Measurements from ENCODE around the gene TRPM6.
"Not testable (repeated sequence)": the region's sequence is repeated elsewhere in the genome, so short reads cannot be mapped to it uniquely, and the experiment has no call there.

TRPM6 gene

DNA sequence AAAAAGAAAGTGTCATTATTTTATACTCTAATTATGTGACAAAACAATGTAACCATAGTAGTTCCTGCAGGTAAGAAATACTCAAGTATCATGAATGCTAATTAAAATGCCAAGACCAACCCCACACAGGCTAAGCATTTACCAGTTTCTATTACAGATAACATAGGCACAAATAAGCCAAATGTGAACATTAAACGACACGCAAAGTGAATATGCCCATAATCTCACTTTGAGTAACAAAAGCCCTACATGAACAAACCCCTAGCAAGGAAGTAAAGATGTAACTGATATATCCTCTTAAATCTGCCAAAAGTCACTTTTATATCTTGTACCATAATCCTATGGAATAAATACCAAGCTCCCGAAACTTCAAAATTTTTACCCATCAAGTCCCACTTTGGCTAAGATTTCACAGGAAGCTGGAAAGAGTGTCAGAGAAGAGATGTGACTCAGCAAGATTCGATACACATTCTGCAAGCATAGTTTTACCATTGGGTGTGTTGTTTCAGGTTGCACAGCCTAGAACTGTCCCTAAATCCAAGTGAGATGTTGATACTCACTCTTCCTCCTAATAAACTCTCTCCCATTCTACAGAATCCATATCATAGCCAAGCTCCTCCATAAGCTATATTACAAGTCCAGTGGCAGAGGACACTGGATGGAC, 28.8 kb downstream of the TRPM6 start:
- peak; percentile 8 for DNase-seq

DNA sequence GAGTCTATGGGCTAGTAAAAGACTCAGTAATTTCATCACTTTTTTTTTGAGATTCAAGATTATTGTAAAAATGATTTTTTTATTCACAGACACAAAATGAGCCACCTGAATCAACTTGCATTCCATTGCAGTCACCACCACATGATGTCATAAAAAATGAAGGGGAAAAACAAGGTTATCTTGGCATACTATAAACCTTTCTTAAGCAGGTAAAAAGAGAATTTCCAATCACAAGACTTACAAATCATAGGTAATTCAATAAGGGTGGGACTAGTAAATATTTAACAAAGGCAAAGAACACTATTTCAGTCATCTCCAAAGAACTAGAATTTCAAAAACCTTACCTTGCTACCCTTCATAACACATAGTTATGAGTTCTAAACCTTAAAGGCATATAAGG, 30.7 kb downstream of the TRPM6 start:
- DNase-seq, result no peak

DNA sequence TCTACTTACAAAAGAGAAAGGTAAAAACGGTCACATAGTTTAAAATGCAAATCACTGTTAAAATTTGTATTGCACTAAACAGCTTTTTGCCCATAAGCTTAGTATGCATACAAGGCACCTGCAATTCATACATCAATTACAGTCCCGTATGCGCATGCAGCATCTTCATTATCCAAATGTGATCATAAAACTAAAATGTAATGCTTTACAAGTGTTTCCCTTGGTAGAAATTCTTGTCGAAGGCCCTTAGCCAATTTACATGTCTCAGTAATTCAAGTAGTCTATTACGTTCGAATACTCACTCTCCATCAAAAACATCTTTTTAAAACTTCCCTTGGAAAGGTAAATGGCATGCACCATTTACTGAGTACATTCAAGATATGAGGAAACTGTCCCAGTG, 32.6 kb downstream of the TRPM6 start:
- DNase-seq, result no peak

DNA sequence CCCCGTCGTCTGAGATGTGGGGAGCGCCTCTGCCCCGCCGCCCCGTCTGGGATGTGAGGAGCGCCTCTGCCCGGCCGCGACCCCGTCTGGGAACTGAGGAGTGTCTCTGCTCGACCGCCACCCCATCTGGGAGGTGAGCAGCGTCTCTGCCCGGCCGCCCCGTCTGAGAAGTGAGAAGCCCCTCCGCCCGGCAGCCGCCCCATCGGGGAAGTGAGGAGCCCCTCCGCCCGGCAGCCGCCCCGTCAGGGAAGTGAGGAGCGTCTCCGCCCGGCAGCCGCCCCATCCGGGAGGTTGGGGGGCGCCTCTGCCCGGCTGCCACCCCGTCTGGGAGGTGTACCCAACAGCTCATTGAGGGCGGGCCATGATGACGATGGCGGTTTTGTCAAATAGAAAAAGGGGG, 34.7 kb downstream of the TRPM6 start:
- DNase-seq, result not testable (repeated sequence)

DNA sequence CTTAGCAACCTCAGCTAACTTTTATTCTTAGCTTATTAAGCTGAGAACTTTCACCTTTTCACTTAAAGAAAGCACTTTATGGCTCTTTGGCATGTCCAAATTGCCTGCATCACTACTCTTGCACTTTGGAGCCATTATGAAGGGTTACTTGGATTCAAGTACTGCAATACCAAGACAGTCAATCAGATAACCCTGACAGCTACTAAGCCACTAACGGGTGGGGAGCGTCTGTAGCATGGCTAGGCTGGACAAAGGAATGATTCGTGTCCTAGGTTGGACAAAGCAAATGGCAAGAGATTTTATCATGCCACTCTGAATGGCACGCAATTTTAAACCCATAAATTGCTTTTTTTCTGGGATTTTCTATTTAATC, 39.6 kb downstream of the TRPM6 start:
- no peak for DNase-seq

DNA sequence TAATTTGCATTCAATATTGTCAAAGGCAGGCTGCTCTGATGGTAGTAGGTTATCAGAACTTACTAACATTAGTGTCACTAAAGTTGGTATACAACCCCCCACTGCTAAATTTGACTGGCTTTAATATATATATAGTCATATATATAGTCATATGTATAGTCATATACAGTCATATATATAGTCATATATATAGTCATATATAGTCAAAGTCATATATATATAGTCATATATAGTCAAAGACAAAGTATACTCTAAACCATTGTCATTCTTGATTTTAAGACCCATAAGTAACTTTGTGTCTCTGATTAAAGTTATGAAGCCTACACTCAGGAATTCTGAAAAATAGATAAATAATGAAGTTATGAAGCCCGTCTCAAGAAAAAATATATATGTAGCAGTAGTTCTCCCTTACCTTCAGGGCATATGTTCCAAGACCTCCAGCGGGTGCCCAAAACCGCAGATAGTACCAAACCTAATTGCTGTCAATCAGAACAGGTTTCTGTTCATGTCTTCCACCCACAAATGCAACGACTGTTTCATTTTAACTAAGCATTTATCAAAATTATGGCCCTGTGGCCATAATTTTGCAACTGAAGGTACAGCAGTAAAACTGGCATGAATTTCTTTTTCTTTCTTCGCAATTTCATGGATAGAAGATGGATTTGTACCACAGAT, 40.1 kb downstream of the TRPM6 start:
- DNase-seq, result no peak

DNA sequence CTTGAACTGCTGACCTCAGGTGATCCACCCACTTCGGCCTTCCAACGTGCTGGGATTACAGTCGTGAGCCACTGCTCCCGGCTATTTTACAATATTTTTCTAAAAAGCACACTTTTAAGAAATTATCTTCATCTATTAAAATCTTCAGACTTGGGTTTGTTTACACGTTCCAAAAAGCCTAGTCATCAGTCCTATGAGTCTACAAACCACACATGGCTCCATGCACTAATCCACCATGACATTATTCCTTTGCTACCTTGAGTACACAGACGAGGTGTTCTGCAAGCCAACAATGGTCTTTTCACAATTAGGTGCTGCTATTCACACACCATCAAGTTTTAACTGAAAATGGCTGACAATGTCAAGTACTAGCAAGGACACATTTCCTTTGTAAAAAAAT, 41.0 kb downstream of the TRPM6 start:
- no peak for DNase-seq

DNA sequence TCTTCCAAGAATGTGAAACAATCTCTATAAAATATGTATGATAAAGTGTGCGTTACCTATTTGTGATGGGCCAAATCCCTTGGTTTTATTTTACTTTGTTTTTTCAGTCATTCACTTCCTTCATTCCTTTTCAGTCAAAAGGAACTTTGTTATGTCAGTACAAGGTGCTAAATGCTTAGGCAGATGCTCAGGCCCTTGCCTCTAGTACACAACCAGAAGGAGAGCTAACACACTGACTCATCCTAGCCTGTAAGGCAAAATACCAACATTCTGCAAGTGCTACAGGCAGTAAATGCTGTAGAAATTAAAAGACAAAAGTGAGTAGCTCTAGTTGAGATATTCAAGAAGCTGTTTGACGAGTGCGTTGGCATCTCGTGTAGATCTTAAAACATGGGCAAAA, 49.4 kb downstream of the TRPM6 start:
- DNase-seq, result no peak

DNA sequence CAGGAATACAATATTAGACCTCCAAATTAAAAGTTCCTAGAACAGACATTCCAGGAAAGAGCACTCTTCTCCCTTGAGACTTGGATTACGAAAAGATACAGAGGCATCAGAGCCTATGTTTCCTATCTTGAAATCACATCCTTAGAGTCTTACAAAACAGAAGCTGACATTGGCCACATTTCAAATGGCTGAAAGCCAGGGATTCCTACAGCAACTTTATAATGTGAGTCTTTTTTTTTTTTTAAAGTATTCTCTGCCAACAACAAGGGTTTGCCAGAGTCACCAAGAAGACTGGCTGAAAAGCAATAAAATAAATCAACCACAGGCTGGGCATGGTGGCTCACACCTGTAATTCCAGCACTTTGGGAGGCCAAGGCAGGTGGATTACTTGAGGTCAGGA, 63.1 kb downstream of the TRPM6 start:
- DNase-seq, result peak; percentile 41

DNA sequence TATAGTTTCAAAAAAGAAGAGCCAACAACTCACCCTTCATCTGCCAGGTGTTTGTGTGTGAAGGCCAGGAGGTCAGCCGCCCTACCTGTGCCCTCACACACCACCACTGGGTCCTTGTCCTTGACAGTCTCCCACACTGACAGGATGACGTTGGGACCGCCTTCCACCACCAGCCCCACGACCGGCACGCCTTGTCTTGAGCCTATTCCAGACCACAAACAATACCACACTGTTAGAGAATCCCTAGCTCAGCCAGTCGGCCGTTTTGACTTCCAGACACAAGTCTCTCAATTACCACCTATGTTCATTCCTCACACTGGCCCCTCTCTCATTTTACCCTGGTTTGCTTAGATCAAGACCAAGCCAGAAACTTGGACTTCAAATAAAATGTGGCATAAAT, 66.1 kb downstream of the TRPM6 start:
- no peak for DNase-seq

DNA sequence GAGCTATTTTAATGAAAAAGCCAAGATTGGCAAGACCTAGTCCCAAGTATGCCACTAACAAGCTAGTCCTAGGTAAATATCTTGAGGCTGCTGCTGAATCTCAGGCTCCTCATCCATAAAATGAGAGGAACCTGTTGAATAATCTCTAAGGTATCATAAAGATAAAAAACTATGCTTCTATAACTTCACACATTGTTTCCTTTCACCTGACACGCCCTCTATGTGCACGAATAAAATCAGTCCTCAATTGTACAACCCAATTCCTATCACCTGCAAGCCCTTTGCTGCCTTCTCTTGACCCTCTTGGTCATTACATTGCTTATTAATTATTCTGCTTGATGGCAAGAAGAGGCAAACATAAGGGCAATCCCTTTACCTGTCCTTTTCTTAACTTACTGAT, 69.9 kb downstream of the TRPM6 start:
- DNase-seq, result no peak

DNA sequence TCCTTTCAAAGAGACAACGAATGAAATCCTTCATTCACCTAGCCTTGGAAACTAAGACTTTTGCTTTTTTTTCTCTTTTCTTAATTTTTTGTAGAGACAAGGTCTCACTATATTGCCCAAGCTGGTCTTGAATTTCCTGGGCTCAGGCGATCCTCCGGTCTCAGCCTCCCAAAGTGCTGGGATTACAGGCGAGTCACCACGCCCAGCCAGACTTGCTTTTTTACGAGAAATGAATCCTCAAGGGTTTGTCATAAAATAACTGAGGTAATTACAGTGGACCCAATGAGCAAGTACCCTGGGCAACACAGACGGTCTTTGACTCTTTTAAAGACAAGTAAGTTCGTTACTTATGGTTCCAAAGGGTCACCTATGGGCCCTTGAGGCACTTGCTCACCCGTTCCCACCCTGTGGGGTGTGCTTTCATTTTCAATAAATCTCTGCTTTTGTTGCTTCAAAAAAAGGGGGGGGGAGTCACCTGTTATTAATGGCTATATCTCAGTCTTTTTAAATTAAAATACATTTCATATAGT, 70.4 kb downstream of the TRPM6 start:
- DNase-seq, result no peak

DNA sequence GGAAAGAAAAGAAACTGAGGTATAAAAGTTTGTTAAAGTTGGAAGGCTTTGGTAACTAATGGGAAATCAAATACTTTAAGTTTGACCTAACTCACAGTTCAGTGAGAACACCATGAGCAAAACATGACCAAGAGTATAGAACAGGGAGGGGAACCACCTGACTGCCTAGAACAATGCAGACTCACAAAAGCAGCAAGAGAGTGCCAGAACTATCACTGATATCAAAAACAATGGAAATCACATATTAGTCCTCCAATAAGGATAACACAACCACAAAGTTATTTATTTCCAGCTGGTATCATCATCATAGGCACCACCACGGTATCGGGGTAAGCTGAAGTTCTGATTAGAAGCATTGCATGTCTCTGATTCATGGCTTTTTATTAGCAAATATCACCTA, 77.5 kb downstream of the TRPM6 start:
- DNase-seq, result no peak

DNA sequence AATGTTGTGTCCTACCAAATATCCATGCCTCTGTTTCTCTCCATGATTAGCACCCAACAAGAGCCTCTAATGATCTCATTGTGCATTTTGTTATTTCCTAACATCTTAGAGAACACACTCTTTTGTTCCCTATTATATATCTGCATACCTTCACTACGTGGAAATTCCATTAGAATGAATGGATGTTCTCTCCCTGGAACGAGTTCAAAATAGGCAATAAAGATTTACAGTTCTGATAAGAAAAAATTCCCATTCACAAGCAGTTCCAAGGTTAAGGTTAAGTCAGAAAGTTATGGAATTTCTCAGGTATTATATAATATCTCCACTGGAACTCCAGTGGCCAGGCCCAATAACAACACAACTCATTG, 83.7 kb downstream of the TRPM6 start:
- peak; percentile 28 for DNase-seq

DNA sequence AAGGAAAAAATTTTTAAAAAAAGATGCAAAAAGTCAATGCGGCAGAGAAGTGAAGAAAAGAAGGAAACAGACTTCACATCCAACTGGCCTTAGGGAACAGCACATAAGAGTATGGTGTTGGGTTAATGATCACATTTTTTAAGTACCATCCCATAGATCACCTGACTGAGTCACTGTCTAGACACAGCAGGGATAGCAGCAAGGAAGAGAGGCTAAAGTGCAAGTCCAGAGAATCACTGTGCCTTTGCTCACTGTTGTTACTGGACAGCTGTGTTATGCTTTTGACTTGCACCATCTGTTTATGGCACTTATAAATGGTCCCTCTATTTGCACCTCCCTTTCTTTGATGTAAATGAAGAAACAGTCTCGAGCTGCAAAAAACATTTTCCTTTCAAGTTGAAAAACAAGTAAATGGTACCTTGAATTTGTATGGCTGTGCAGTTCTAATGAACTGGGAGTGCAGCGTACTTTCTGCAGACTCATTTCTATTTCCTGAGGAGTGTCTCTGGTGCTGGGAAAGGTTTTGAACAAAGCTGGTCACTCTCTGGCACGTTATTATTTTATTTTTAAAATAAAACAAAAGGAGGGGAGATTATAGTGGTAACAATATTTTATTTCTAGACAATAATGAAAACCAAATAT, 84.2 kb downstream of the TRPM6 start:
- DNase-seq, result no peak

DNA sequence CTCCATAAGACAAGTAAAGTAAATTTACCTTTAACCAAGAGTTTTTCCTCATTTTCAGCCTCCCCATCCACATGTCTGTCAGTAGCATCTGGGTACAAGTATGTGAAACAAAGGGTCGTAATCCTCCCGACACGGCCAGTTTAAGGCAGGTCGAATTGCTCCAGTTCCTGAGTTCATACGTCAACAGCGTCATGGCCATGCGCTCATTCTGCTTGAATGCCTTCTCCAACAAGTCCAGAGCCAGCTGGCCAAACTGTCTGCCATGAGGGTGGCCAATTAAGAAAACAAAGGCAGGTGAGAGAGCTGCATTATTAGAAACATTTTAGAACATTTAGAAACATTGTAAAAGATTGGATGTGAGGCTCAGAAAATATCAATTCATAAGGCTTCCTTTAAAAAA, 87.5 kb downstream of the TRPM6 start:
- DNase-seq, result no peak

DNA sequence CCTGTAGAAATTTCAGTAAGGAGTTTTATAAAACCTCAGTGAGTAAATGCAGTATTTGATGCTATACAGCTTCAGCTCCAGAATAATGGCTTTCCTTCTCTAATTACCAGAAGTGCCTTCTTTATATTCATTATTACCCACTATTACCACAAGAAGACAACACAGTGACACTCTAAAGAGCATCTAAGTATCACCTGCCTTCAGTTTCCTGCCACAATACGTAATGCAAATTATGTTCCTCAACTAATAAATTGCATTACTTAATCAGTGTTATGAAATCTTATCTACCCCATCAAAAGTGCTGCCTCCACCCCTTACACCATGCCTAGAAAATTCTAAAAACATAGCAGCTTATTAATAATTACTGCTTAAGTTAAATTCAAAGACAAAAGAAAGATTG, 91.9 kb downstream of the TRPM6 start:
- DNase-seq, result no peak

DNA sequence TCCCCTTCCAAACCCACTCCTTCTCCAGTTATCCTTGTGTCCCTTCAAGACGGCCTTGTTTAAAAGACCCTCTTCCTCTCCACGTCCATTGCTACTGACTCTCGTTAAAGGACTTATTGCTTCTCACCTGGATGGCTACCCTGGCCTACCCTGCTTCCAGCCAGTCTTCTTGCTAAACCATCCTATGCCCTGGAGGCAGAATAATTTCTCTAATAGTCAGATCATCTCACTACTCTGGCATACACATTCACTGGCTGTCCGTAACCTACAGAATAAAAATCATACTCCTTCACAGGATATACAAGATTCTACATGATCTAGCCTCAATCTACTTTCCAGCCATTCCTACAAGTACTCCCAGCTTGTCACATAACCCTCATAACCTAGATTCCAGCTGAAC, 92.6 kb downstream of the TRPM6 start:
- DNase-seq, result no peak

DNA sequence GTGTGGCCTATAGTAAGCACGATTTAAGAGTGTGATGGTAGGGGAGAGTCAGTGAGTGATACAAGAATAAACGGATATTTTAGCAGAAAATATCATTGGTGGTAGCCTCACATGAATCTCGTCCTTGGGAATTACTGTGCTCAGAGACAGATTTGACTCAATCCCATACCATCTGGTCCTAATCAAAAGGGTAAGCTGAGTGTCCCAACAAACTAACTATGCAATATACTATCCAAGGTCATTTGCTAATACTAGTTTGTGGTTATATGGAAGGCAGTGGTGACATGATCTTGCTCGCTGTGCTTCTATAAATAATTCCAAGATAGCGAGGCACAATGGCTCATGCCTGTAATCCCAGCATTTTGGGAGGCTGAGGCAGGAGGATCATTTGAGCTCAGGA, 103.2 kb downstream of the TRPM6 start:
- DNase-seq, result no peak

DNA sequence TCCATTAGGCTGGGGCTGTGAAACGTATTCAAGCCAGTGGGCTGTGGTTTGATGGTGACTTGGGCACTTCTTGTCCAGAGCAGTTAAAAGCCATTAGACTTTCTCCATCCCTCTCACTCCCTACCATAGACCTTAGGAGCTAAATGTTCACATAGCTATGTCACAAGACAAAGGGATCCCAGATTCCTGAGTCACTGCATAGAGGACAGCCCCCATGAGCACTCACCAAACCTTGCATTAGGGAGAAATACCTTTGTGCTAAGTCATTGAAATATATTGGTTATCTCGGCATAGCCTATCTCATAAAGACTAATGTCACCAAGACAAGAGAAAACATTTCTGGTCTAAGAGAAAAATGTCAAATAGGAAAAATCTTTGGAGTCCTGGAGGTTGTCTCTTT, 104.3 kb downstream of the TRPM6 start:
- peak; percentile 21 for DNase-seq

DNA sequence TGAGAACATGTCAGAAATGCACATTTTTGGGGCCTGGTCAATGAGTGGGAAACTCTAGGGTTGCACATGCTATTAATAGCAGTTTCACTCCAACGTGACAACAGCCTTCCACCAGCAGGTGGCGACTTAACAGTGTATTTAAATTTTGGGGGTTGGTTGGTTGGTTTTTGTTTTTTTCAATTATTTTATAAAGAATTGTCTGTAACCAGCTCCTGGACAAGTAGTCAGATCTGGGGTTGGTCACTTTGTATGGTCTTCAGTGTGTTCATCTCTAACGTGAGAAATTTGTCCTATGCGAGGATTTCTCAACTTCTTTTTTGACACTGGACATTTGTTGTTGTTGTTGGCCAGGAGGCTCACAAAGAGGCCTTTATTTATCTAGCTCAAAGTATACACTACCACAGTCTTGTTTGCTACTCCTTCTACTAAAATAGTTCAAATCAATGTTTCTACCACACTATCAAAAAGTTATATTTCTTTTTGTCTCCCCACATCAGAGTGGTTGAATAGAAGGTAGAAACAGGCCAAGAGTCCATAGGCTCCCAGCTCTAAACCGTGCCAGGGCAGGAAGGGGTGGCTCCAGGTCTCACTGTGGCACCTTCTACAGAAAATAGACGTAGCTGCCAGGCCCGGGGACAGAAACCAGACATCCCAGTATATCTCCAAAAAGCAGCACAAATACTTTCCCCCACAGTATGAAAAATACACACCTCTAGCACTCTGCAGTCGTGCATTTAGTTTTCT, 110.4 kb downstream of the TRPM6 start:
- peak; percentile 15 for DNase-seq

DNA sequence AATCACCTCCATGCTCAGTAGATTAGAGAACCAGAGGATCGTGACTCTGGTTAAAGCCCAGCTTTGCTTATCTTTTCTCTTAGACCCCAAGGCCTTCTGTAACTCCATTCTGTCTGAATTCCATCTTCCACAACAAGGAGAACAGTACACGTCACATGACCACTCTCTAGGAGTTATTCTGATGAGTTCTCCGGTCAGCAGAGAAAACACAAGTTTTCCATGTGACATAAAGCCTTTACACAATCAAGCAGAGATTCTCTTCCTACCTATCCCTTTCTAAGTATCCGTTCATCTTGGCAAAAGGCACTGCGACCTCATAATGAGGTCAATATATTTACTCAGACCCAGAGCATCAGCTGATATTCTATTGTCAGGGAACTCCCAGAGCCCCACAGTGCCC, 112.3 kb downstream of the TRPM6 start:
- no peak for DNase-seq

DNA sequence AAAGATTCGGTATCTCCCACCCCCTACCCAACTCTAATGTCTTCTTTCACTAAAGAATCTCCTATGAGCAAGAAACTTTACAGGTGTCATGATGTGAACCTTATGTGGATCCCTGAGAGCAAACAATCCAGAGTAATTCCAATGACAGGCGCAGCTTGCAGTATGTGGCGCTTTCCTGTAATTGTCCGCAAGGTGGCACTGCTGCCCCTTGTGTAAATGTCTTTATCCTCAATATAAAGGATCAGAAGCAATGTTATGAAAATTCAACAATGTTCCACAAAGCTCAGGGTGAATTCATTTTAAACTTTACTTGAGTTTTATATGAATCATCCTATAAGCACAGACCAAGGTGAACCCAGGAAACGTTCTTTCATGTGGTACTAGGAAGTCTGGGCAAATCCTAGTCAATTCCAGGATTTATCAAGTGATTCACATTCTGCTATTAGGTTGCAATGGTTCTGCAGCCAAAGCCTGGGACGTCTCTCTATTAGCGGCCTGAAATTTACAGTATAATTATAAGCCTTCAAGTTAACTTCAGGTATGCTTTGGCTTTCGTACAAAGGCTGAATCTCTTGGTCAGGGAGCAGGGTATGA, 113.7 kb downstream of the TRPM6 start:
- DNase-seq, result peak; percentile 8

Data from NCI-H226 (cell line).